Measurements from ENCODE around the gene ZNF583.

The ZNF583 gene

DNA sequence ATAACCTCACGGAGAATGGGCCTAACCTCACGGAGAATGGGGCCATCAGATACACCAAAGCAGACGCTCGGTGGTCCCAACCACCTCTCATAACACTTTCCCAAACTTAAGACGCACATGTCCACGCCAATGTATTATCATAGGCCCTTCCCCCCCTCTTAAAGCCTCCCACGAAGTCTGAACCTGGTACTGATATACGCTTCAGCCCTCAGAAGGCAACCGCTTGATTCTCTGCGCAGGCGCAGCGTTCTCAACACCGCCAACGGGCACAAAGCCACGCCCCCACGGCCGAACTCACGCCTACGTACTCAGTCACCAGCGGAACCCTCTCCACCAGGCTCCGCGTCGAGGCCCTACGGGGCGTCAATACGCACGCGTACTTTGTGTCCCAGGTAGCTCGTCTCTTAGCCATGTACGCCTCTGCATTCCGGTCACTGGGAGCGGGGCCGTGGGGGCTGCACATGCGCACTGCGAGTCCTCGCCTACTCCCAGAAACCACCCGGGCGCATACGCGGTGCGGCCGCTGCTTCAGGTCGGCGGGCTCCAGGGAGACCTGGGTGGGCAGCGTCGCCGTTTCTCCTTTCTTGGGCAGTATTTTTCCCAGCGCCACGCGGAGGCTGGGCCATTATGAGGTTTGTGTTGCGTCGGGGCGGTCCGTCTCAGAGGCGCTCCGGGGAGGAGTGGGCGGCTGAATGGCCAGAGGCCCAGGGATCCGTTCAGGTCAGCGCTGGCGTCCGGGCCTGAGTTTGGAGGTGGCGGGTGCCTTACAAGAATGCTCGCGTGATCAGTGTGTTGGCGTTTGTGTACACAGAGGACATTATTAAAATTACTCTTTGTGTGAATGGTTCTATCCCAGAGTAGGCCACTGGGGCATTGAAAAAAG is 36.1 kb upstream of the ZNF583 start:
- Histone ChIP-seq H3K4me3 (IDR thresholded peaks at IDR 0.05; ENCODE audit: insufficient read depth, low read depth, low read length) (no peak overlapping the region), H3K27me3 (ENCODE audit: insufficient read depth, low read depth) (no peaks in the 10 kb centered on the region), H3K9ac (no peak overlapping the region), H3K36me3 (ENCODE audit: insufficient read depth) (no peaks in the 10 kb centered on the region), H2AFZ (ENCODE audit: low read depth) (no peak overlapping the region), H3K27ac (no peak overlapping the region), H3K79me2 (ENCODE audit: insufficient read depth, low read depth) (no peaks in the 10 kb centered on the region), H3K4me1 (ENCODE audit: low read depth, poor library complexity, severe bottlenecking) (no peaks in the 10 kb centered on the region), H4K20me1 (ENCODE audit: insufficient read depth) (no peaks in the 10 kb centered on the region), H3K4me2 (no peak overlapping the region)
- TF ChIP-seq CTCF (conservative IDR thresholded peaks at IDR 0.05; ENCODE audit: low read depth, low read length): no peak

DNA sequence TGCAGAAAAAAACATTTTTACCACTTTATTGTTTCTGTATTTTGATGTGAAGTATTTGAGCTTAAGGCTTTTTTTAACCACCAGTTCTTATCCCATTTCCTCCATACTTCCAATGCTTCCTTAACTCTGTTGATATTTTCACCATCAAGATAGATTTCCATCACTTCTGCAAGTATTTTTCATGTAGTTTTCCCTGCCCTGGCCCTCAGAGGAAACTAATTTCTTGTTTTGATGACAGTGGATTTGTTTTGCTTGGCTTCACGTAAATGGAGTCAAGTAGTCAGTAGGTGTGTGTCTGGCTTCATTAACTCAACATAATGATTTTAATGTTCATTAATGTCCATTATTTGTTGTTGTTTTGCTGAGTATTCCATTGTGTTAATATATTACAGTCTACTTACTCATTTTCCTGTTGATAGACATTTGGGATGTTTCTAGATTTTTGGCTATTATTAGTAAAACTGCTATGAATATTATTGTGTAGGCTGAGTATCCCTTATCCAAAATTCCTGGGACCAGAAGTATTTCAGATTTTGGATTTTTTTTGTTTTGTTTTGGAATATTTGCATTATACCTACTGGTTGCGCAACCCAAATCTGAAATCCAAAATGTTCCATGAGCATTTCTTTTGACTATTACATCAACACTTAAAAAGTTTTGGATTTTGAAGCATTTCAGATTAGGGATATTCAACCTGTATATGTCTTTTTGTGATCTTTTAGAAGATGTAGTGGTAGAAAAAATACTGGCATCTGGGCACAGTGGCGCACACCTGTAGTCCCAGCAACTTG is 34.1 kb upstream of the ZNF583 start:
- Histone ChIP-seq H3K36me3 (ENCODE audit: insufficient read depth) (no peaks in the 10 kb centered on the region), H3K27me3 (ENCODE audit: insufficient read depth, low read depth) (no peaks in the 10 kb centered on the region), H3K4me1 (ENCODE audit: low read depth, poor library complexity, severe bottlenecking) (no peaks in the 10 kb centered on the region), H3K79me2 (ENCODE audit: insufficient read depth, low read depth) (no peaks in the 10 kb centered on the region), H4K20me1 (ENCODE audit: insufficient read depth) (no peaks in the 10 kb centered on the region), H2AFZ (ENCODE audit: low read depth) (no peak overlapping the region), H3K27ac (no peak overlapping the region), H3K4me2 (no peak overlapping the region), H3K9ac (no peak overlapping the region), H3K4me3 (IDR thresholded peaks at IDR 0.05; ENCODE audit: insufficient read depth, low read depth, low read length) (no peak overlapping the region)
- no peak for TF ChIP-seq CTCF (conservative IDR thresholded peaks at IDR 0.05; ENCODE audit: low read depth, low read length)

DNA sequence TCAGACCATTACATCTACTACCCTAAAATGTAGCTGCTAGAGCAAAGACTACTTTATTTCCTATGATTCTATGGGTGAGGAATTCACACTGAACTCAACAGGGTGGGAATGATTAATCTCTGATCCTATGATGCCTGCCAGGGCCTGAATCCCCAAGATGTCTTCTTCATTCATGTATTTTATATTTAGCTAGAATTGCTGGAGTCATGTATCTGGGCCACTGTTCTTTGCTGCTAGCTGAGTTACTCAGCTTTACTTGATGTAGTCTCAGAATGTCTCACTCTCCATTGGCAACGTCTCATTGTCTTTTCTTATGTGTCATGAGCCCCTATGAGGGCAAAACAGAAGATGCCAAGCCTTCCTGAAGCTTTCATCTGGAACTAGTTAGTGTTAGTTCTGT is 31.9 kb upstream of the ZNF583 start:
- H2AFZ ChIP-seq (ENCODE audit: low read depth): no peak overlapping the region
- no peak overlapping the region for H3K27ac ChIP-seq
- H3K27me3 ChIP-seq (ENCODE audit: insufficient read depth, low read depth): no peaks in the 10 kb centered on the region
- TF ChIP-seq CTCF (conservative IDR thresholded peaks at IDR 0.05; ENCODE audit: low read depth, low read length): no peak
- no peaks in the 10 kb centered on the region for H3K4me1 ChIP-seq (ENCODE audit: low read depth, poor library complexity, severe bottlenecking)
- no peak overlapping the region for H3K4me3 ChIP-seq (IDR thresholded peaks at IDR 0.05; ENCODE audit: insufficient read depth, low read depth, low read length)
- H3K79me2 ChIP-seq (ENCODE audit: insufficient read depth, low read depth): no peaks in the 10 kb centered on the region
- no peak overlapping the region for H3K9ac ChIP-seq
- H4K20me1 ChIP-seq (ENCODE audit: insufficient read depth): no peaks in the 10 kb centered on the region
- H3K4me2 ChIP-seq: no peak overlapping the region
- no peaks in the 10 kb centered on the region for H3K36me3 ChIP-seq (ENCODE audit: insufficient read depth)

GRCh38 chr19:56377105-56377924 is 26.8 kb upstream of the ZNF583 start:
- no peaks in the 10 kb centered on the region for H3K79me2 ChIP-seq (ENCODE audit: insufficient read depth, low read depth)
- H4K20me1 ChIP-seq (ENCODE audit: insufficient read depth): no peaks in the 10 kb centered on the region
- no peaks in the 10 kb centered on the region for H3K4me1 ChIP-seq (ENCODE audit: low read depth, poor library complexity, severe bottlenecking)
- no peak overlapping the region for H3K4me3 ChIP-seq (IDR thresholded peaks at IDR 0.05; ENCODE audit: insufficient read depth, low read depth, low read length)
- H3K9ac ChIP-seq: no peak overlapping the region
- no peak overlapping the region for H3K27ac ChIP-seq
- no peak overlapping the region for H3K4me2 ChIP-seq
- TF ChIP-seq CTCF (conservative IDR thresholded peaks at IDR 0.05; ENCODE audit: low read depth, low read length): no peak
- no peaks in the 10 kb centered on the region for H3K36me3 ChIP-seq (ENCODE audit: insufficient read depth)
- H3K27me3 ChIP-seq (ENCODE audit: insufficient read depth, low read depth): no peaks in the 10 kb centered on the region
- no peak overlapping the region for H2AFZ ChIP-seq (ENCODE audit: low read depth)
